Measurements from ENCODE around the gene CEP70. TPM values are rescaled to one million over a fixed set of nuclear protein-coding genes. Genes with fewer than 3 reads are reported as not detected.
"Not testable (repeated sequence)": the region's sequence is repeated elsewhere in the genome, so short reads cannot be mapped to it uniquely, and the experiment has no call there.

Gene CEP70
- total RNA-seq, 1 experiment from 2014 or later = 7.0 TPM

- Histone ChIP-seq H3K36me3 (peaks cover under 1% of the 10 kb centered on the region; the same call in 1 of the 2 replicates), H3K27me3 (no peaks in the 10 kb centered on the region), H3K4me3 (no peak overlapping the region), H3K9me3 (peaks cover 12% of the 10 kb centered on the region)
- DNase-seq = peak; percentile 33
Observed at GRCh38 chr3:138493804-138494606, 100.1 kb downstream of the CEP70 start.

DNA sequence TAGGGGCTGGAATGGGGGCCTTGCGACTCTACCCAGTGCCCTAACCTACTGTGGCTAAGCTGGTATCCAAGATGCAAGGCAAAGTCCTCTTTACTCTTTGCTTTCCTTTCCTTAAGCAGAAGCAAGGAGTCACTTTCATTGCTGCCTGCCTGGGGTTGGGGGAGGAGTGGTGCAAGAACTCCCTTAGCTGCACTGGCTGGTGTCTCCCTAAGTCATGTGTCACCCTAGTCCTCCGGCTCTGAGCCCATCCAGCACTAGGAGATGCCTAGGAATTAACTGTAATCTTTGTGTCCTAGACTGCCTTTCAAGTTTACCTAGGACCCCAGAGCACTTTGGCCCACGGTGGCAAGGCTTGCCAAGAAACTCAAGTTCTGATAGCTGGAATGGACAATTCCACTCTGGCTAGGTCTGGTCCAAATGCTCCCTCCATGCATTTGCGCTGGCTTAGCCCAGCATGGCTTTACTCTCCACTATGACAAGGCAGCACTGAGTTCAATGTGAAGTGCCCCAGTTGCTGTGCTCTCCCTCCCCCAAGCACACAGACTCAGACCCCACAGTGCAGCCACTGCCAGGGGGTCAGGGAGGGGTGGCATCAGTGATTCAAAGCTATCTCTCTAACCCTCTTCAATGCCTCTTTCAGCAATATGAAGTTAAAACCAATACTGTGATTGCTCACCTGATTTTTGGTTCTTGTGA lies 100.9 kb downstream of the CEP70 start:
- DNase-seq = no peak
- peaks cover 2% of the 10 kb centered on the region; the same call in 1 of the 2 replicates for H3K36me3 ChIP-seq
- H3K9me3 ChIP-seq = peaks cover 16% of the 10 kb centered on the region
- H3K27me3 ChIP-seq = no peaks in the 10 kb centered on the region
- H3K4me3 ChIP-seq = no peak overlapping the region

GRCh38 chr3:138491971-138492370 lies 102.1 kb downstream of the CEP70 start:
- H3K4me3 ChIP-seq = no peak overlapping the region

GRCh38 chr3:138486580-138486979 lies 107.5 kb downstream of the CEP70 start:
- not testable (repeated sequence) for H3K4me3 ChIP-seq, H3K36me3 ChIP-seq, H3K27me3 ChIP-seq, DNase-seq
- peaks cover 27% of the 10 kb centered on the region for H3K9me3 ChIP-seq

More at GRCh38 chr3:138491971-138492370, 102.1 kb downstream of the CEP70 start:
- no peaks in the 10 kb centered on the region for H3K27me3 ChIP-seq
- peaks cover 24% of the 10 kb centered on the region for H3K9me3 ChIP-seq
- no peak for DNase-seq
- H3K36me3 ChIP-seq = peaks cover 2% of the 10 kb centered on the region; the same call in 1 of the 2 replicates

DNA sequence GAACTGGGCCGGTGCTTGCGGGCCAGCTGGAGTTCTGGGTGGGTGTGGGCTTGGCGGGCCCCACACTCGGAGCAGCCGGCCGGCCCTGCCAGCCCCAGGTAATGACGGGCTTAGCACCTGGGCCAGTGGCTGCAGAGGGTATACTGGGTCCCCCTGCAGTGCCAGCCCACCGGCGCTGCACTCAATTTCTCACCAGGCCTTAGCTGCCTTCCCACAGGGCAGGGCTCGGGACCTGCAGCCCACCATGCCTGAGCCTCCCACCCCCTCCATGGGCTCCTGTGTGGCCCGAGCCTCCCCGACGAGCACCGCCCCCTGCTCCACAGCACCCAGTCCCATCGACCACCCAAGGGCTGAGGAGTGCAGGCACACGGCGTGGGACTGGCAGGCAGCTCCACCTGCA lies 109.4 kb downstream of the CEP70 start:
- H3K9me3 ChIP-seq = peaks cover 19% of the 10 kb centered on the region
- H3K36me3 ChIP-seq, DNase-seq, H3K4me3 ChIP-seq, H3K27me3 ChIP-seq: not testable (repeated sequence)

DNA sequence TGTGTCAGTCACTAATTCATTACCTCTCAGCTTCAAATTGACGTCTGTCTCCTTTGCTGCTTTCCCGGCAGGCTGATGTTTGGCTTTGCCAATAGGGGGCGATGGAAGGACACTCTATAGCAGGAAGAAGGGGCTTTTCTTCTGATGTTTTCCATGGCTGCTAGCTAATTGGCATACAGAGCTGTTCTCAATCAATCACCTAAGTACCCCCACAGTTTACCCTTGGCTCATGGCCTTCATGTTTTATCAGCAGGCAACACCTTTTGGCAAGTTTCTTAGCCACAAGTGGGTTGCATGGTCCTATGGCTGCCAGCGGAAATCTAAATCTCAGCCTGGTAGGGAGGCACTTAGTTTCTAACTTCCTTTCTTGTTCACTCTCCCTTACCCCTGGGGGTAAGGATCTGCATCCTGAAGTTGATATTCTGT lies 114.6 kb downstream of the CEP70 start:
- no peaks in the 10 kb centered on the region for H3K27me3 ChIP-seq
- H3K9me3 ChIP-seq = no peaks in the 10 kb centered on the region
- H3K36me3 ChIP-seq = no peaks in the 10 kb centered on the region
- H3K4me3 ChIP-seq = no peak overlapping the region
- DNase-seq = no peak

DNA sequence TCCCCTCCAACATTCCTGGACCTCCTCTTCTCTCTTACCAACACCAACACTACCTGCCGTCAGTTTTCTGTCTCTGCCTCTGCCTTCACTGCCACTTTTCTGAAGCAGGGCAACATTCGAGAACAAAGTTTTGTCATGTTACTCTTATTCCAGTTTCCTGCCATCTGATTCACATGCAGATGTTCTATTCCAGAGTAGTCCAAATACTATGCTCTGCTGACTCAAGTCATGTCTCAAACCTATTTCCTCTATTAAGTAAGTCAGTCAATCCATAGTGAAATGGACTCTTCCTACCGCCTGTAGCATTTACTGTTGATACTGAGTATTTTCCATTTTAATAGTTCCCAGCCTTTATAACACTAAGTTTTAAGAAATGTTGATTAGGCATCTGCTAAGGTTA lies 116.3 kb downstream of the CEP70 start:
- Histone ChIP-seq H3K9me3 (no peaks in the 10 kb centered on the region), H3K4me3 (no peak overlapping the region), H3K36me3 (no peaks in the 10 kb centered on the region), H3K27me3 (no peaks in the 10 kb centered on the region)
- DNase-seq = no peak

DNA sequence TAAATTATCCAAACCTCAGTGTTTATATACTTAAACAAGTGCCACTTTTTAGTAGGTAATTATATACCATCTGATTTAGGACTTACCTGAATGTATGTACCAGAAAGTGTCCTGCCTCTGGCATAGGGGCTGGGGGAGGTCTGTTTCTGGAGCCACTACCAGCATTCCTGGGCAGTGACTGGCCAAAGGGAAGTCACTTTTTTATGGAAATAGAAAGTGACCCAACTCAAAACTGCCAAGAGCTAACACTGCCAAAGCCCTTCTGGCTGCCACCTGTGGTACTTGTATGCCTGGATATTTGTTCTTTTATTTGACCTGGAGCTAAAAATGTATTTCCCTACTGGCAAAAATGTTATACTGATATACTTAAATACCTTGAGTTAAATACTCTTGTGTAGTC lies 116.9 kb downstream of the CEP70 start:
- Histone ChIP-seq H3K27me3 (no peaks in the 10 kb centered on the region), H3K36me3 (no peaks in the 10 kb centered on the region), H3K4me3 (no peak overlapping the region), H3K9me3 (no peaks in the 10 kb centered on the region)
- no peak for DNase-seq

DNA sequence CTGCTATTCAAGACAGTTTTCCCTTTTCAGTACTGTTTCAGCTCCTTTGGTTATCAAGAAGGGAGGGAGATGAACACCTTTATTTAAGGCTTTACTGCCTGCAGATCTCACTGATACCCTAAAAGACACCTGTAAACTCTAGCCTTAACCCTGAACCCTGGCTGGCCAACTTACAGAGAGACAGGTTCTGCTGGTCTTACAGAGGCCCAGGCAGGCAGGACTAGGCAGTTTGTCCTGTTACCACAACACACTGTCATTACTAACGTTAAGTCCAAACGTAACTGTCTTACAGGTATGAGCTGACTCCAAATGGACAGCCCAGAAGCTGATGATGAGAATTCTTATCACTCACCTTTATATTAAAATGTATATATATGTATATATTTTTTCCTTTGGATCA lies 117.5 kb downstream of the CEP70 start:
- Histone ChIP-seq H3K4me3 (no peak overlapping the region), H3K27me3 (no peaks in the 10 kb centered on the region), H3K36me3 (no peaks in the 10 kb centered on the region), H3K9me3 (no peaks in the 10 kb centered on the region)
- no peak for DNase-seq

DNA sequence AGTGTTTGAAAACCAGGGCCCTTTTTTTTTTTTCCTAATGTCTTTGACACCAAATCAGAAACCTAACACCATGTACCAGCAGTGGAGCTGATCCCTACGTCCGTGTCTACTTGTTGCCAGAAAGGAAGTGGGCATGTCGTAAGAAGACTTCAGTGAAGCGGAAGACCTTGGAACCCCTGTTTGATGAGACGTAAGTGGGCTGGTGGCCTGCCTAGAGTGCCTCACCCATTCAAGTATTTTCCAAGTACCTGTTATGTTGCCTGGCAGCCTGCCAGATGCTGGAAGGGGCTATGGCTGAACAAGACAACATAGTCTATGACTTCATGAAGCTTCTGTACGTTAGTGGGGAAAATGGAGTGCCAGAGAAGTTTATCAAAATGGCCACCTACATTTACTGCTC lies 119.9 kb downstream of the CEP70 start:
- DNase-seq = no peak
- H3K36me3 ChIP-seq = no peaks in the 10 kb centered on the region

GRCh38 chr3:138473391-138473790 lies 120.7 kb downstream of the CEP70 start:
- Histone ChIP-seq H3K27me3 (no peaks in the 10 kb centered on the region), H3K36me3 (no peaks in the 10 kb centered on the region), H3K4me3 (no peak overlapping the region), H3K9me3 (no peaks in the 10 kb centered on the region)
- no peak for DNase-seq

More for the DNA sequence above, 119.9 kb downstream of the CEP70 start:
- no peak overlapping the region for H3K4me3 ChIP-seq
- no peaks in the 10 kb centered on the region for H3K9me3 ChIP-seq
- no peaks in the 10 kb centered on the region for H3K27me3 ChIP-seq

- H3K27me3 ChIP-seq = no peaks in the 10 kb centered on the region
- H3K4me3 ChIP-seq = no peak overlapping the region
- no peak for DNase-seq
- H3K9me3 ChIP-seq = no peaks in the 10 kb centered on the region
- H3K36me3 ChIP-seq = no peaks in the 10 kb centered on the region
Observed at GRCh38 chr3:138472141-138472825, 121.8 kb downstream of the CEP70 start.

- Histone ChIP-seq H3K9me3 (no peaks in the 10 kb centered on the region), H3K36me3 (no peaks in the 10 kb centered on the region), H3K4me3 (no peak overlapping the region), H3K27me3 (no peaks in the 10 kb centered on the region)
- DNase-seq = no peak
Observed at GRCh38 chr3:138471481-138471880, 122.6 kb downstream of the CEP70 start.

GRCh38 chr3:138470687-138471086 lies 123.4 kb downstream of the CEP70 start:
- Histone ChIP-seq H3K9me3 (no peaks in the 10 kb centered on the region), H3K36me3 (no peaks in the 10 kb centered on the region), H3K27me3 (no peaks in the 10 kb centered on the region), H3K4me3 (no peak overlapping the region)
- no peak for DNase-seq

- Histone ChIP-seq H3K9me3 (no peaks in the 10 kb centered on the region), H3K36me3 (no peaks in the 10 kb centered on the region), H3K27me3 (no peaks in the 10 kb centered on the region), H3K4me3 (no peak overlapping the region)
- no peak for DNase-seq
Observed at GRCh38 chr3:138469874-138470273, 124.2 kb downstream of the CEP70 start.

DNA sequence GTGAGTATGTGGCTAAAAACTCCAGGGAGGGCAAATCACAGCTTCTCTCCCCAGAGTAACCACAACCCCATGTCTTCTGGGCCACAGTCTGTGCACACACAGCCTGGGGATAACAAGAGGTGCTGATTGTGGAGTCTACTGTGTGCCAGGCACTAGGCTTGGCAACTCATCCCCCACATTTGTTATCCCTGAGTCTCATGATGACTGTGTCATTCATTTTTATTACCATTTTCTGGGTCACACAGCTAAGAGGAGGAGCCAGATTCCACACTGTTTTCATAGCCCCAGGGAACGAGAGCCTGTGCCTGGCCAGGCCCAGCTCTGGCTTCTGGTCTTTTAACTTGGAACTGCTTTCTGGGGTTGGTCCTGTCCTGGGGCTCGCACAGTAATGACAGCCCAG lies 125.2 kb downstream of the CEP70 start:
- no peaks in the 10 kb centered on the region for H3K27me3 ChIP-seq
- H3K9me3 ChIP-seq = no peaks in the 10 kb centered on the region
- H3K36me3 ChIP-seq = no peaks in the 10 kb centered on the region
- peak; percentile 49 for DNase-seq
- no peak overlapping the region for H3K4me3 ChIP-seq

GRCh38 chr3:138468451-138468850 lies 125.6 kb downstream of the CEP70 start:
- DNase-seq = no peak
- H3K36me3 ChIP-seq = no peaks in the 10 kb centered on the region
- no peaks in the 10 kb centered on the region for H3K27me3 ChIP-seq
- H3K4me3 ChIP-seq = no peak overlapping the region
- no peaks in the 10 kb centered on the region for H3K9me3 ChIP-seq

Measured in MG63 (cell line).